Activated CD4-positive, CD25-positive, alpha-beta regulatory T cell treated with anti-CD3 and anti-CD28 coated beads, Interleukin-2, amount 50 U/mL, for 16 hours (primary cell): ENCODE data around the gene GMPPB.

Source experiments
- DNase-seq: peaks from one replicate; pipeline ENCODE4 v3.0.0-alpha.2; 2020; ENCODE audit warnings: low read depth, low spot score

The GMPPB gene

DNA sequence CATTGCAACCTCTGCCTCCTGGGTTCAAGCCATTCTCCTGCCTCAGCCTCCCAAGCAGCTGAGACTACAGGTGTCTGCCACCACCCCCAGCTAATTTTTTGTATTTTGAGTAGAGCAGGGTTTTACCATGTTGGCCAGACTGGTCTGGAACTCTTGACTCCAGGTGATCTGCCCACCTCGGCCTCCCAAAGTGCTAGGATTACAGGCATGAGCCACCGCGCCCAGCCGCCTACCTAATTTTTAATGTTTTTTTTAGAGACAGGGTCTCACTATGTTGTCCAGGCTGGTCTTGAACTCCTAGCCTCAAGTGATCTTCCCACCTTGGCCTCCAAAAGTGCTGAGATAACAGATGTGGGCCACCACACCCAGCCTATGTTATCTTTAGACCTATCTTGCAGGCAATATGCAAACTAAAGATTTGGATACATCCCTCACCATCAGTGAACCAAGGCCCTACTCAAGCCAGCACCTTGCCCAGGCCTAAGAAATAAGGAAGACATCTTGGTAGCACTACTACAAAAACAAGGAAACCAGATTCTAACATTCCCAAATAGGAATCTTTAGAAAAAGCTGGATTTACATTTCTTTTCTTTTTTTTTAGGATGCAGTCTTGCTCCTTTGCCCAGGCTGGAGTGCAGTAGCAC lies 6.3 kb upstream of the GMPPB start:
- no peak for DNase-seq

DNA sequence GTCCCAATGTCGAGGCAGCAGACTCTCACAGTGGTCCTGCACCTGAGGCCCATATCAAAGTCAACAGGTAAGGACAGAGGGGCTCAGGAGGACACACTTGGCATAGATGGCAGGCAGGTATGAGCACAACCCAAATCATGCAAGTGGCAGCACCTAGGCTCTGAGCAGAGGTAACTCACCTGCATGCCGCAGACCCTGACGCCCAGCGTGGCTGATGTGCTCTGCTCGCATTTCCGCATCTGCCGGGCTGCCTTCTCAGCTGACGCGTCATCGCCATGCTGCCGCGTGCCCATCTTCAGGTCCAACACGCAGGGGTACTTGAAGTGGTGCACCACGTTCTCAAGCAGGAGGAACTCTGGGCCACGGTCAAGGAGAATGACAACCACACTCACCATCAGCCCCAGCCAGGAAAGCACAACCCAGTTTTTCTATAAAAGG lies 4.2 kb upstream of the GMPPB start:
- no peak for DNase-seq

DNA sequence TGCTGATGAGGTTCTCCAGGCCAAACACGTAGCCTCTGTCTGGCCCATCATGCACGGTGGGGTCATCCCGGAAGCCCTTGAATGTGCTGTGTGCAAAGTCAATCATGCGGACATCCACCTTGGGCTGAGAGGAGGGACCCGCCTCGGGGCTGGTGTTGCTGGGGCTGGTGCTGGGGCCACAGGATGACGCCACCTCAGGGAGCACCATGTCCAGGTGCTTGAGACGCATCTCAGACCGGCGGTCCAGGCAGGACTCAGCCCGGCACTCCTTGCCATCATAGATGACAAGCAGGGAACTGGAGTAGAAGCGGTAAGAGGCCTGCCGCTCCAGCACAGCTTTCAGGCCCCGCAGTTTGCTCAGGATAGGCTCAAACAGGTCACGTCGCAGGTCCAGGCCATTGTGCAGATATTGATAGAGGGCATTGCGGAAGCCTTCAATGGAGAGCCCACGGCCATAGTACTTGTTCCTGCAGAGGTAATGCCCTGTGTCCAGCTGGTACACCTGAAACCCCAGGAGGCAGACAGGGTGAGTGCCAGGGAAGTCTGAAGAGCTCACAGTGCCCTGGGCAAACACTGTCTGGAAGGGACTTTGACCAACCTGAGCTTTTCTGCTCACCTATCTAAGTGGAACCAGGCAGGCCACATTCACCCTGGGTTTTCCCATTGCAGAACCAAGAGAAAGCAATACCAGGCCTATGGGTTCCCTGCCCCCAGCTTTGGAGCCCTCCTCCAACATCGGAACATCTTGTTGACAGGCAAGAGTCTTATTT lies 3.6 kb upstream of the GMPPB start:
- no peak for DNase-seq

DNA sequence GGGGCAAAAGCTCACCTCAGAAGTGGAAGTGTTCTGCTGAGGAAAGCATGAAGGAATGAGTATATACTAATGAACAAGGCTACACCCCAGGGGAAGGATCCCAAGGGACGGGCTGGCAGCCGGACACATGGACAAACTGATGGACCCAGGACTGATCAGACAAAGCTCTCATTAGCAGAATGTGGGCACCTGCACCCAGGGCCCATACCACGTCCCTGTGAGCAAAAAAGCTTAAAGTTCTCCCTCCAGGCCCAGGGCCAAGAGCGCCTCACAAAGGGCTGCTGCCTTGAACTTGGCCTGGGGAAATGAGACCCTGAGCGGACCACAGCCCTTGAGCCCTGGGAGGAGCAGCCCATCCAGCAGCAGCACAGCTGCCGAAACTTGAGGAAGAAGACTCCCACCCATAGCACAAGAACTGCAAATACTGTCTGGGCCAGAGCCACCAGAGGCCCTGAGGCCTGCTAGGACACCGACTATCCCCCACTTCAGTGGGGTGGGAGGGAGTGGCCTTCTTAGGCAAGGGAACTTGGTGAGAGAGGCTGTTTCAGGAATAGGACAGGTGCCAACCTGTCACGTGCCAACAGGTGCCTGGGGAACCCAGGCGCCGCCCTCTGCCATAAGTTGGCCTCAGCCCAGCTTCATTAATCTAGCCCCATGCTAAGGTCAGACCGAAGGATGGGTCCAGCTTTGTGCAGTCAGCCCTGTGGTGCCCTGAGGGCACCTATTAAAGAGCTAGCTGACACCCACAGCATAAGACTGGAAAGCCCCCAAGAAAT lies 2.3 kb upstream of the GMPPB start:
- no peak for DNase-seq

DNA sequence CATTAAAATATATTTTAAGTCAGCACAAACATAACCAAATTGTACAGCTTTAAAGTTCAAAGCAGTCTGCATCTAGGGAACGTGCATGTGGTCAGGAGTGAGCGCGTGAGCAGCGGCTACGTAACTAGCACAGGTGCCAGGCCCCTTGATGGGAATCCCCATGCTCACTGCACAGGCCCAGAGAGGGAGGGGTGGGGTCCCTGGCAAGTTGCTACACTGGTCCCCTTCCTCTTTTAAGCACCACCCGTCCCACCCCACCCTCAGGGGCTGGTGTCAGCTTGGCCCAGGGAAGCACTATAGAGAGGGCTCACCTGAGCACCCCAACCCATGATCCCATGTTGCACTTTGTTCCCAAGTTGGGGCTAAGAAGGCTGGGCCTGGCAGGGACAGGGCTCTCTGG lies 835 bp upstream of the GMPPB start:
- DNase-seq, result no peak

DNA sequence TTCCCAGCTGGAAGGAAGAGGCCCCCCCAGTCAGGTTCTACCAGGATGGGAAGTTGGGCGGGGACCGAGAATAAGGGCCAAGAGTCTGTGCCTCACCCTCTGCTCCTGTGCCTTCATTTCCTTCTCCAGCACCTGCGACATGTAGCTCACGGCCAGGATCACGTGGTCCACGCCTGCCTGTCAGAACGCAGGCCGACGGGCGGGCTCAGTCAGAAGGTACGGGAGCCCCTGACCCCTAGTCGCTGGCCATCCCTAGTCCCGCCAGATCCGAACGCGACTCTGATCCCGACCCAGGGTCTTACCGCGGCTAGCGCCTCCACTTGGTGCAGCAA lies 489 bp downstream of the GMPPB start:
- DNase-seq, result no peak

DNA sequence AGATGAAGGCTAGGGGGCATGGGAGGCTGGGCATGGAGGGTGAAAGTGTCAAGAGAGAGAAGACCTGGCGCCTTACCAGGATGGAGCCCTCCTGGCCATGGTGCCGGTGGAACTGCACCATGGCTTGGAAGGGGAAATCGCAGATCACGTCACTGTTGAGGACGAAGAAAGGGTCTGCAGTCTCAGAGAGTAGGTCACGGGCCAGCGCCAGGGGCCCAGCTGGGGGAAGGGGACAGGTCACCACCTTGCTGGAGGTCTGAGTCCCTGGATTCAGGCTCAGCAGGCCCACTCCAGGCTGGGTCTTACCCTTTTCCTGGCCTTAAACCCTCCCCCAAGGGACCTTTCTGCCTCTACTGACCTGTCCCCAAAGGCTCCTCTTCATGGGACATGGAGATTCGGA lies 855 bp downstream of the GMPPB start:
- DNase-seq, result no peak

DNA sequence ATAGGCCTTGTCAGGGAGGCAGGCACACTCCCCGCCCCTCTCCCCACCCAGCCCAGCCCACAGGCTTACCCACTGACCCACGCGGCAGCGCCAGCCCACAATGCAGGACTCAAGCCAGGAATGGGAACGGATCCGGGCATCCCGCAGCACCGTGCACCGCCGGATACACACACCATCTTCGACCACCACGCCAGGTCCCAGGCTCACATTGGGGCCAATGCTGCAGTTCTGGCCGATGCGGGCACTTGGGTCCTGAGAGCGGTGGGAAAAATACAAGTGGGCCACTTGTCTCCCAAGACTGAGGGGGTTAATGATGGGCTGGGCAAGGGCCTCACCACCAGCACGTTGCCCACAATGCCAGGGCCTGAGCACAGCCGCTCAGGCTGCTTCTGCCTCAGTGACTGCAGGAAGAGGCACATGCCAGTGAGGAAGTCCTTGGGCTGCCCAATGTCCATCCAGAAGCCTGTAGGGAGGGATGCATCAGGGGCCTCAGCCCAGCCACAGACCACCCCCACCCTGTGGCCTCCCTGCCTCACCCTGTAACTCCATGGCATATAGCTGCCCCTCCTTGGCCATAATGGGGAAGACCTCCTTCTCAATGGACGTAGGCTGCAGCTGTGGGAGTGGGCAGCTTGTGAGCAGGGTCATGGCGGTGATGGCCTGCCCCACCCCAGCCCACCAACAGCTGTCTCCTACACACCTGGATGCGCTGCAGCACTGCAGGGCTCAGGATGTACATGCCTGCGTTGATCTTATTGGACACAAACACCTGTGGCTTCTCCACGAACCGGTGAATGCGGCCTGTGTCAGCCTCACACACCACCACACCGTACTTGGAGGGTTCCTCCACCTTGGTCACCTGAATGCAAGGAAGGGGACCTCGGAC lies 1.6 kb downstream of the GMPPB start:
- DNase-seq, result no peak

DNA sequence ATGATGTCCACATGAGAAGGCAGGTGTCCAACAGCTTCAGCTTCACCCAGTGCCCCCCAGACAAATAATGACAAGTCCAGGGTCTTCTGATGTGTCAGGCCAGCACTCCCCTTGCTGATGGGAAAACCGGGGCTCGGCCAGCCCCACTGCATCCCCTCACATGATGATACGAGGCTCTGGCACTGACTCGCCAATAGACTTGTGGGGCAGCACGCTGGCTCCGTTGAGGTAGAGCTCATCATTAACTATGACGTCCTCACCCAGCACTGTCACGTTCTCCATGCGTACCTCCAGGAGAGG lies 2.2 kb downstream of the GMPPB start:
- DNase-seq, result no peak

DNA sequence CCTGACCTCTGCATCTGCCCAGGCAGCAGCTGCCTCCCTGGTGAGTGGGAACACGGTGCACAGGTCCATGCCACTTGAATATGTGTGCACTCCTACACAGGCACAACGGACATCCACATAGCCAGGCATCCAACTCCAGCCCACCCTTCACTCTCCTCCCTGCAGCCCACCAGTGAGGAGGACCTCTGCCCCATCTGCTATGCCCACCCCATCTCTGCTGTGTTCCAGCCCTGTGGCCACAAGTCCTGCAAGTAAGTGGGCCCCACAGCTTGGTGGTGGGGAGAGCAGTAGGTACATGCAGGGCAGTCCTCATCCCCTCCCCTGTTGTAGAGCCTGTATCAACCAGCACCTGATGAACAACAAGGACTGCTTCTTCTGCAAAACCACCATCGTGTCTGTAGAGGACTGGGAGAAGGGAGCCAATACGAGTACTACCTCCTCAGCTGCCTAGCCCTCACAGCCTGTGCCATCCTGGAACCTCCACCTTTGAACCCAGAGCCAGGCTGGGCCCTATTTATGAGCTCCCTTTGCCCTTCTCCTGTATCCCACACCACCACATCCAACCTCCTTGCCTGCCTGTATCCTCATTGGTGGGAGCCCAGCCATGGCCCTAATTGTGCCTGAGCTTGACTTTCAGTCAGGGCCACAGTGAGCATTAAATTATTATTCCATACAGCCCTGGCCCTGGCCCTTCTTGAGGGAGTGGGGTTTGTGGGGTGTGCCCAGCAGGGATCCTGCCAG lies 2.7 kb downstream of the GMPPB start:
- DNase-seq, result no peak

DNA sequence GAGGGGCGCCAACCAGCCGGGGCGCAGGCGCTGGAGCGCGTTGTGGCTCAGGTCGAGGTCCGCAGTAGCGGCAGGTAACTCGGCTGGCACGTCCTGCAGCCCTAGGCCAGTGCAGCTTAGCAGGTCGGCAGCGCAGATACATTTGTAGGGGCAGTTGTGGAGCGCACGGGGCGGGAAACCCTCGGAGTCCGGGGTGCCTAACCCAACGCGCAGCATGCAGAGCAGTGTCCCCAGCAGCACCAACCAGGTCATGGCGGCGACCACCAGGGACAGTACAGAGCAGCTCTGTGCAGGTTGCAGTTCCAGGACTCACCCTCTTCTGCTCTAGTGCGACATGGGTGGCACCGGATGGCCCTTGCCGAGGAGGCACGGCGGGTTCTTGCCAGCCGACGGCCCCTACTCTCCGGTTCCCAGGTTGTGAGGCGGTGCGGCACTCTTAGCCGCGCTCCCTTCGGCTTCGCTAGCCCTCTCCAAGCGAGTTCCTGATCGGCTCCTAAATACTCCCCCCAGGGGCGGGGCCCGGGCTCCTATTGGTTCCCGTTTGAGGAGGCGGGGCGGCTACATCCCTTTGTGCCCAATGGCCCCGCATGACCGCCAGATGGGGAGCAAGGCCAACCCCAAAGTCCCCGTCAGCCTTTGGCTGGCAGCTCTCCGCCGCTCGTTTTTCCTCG lies 4.4 kb downstream of the GMPPB start, which contains the start of gene AMIGO3:
AMIGO3 (minus strand) TSS at position 471 of the 671 bp plus-strand sequence; CDS start at position 252, 219 bp downstream.
- DNase-seq, result peak; percentile 82

DNA sequence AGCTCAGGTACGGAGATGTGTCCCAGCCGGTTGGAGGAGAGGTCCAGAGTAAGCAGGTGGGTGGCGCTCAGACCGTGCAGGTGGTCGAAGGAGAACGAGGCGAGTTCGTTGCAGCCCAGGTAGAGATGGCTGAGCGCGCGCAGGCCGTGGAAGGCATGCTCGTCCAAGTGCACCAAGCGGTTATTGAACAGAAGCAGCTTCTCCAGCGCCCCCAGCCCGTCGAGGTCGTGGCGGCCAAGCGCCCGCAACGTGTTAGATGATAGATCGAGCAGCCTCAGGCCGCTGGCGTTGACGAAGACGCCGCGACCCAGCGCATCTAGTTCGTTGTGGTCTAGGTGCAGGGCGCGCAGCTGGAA lies 4.9 kb downstream of the GMPPB start:
- no peak for DNase-seq

DNA sequence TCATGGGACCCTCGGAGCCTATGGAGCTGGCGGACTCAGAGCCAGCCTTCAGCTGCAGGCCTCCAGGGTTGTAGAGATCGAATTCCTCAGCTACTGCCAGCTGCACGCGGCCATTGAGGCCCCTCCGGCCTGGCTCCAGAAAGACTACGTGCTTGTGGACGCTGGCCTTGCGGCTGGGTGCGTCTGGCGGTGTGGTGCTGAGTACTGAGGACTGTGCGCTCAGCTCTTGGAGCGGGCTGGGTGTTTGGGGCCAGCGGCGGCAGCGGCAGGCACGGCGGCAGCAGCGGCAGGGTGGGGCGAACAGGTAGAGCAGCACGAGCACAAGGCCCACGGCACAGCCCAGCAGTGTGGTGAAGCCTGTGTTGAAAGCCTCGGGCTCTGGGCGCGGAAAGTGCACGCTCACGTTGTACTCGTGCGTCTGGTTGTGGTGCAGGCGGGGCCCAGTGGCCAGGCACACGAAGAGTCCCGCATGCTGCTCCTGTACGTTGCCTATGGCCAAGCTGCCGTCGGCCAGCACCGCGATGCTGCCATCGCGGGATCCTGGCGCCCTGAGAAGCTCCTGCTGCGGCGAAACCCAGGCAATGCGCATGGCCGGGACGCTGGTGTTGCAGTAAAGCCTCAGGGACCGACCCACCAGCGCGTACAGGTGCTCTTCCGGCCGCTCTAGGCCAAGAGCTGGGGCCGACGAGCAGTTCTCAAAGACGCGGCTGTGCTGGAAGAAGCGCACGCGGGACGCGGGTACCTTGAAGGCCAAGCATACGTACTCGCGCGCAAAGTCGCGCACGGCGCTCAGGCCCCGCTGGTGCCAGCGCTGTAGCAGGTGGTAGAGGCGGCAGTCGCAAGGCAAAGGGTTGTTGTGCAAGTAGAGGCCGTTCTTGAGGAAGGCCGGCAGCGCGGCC lies 5.5 kb downstream of the GMPPB start:
- DNase-seq, result no peak

DNA sequence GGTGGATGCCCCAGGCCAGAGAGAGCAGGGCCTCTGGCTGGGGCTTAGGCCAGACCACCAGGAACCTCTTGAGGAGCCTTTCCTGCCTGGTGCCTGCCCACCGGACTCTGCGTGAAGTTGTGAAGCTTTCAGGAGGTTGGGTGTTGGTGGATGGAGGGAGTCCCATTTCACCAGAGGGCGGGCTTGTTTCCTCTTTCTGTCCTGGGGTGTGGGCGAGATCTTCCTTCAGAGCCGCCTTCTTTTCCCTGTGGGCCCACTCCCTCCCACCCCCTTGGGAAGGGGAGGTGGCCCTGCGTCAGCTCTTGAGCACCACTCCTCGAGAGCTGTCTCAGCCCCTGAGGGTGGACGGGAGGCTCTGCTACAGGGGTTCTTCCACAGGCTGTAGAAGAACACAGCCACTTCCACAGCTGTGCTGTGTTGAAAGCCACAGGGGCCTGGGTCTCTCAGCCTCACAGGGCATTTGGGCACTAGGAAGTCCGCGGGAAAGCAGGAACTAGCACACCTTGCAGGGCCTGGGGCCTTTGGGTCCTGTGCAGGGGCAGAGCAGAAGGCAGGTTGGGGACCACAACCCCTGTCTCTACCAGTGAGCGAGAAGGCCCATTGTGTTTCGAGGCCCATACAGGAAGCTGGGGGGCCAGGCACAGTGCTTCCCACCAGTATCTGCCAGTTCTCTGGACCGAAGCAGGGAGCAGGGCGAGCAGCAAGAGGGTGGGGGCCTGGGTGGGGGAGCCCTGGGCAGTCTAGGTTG lies 6.4 kb downstream of the GMPPB start:
- DNase-seq, result no peak

DNA sequence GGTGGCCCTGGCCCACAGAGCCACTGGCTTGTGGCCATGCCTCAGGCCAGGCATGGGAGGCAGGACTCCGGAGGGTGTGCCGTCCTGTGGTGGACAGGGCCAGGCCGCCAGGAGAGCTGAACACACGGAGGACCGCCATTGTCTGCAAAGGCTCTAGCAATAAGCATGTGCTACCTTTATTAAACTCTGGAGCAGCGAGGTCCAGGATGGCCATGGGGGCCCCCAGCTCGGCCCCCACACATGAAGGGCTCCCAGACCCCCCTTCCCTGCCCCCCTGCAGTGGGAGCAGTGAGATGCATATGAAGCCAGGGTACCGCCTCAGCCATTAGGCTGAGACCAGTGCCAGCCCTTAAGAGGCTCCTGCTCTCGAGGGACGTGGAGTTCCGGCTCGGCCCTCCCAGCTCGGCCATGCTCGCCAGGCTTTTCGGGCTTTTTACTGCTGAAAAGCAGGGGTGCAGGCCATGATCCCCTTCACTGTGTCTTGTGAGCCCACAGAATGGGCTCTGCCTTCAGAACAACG lies 7.0 kb downstream of the GMPPB start:
- no peak for DNase-seq

DNA sequence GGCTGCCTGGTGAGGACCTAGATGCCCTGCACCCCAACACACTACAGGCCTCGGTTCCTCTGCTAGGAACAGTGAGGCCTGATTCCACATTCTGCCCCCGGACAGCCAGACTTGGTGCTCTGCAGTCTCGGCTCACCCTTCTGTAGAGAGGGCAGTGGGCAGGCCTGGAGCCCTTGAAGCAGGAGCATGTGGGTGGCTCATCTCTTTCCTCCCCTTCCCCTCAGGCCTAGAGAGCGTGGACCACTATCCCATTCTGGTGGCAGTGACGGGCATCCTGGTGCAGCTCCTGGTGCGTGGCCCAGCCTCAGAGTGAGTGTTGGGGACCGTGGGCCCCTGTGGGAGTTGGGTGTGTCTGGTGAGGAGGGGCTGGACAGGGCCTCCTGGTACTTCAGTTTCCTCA lies 7.6 kb downstream of the GMPPB start:
- no peak for DNase-seq

DNA sequence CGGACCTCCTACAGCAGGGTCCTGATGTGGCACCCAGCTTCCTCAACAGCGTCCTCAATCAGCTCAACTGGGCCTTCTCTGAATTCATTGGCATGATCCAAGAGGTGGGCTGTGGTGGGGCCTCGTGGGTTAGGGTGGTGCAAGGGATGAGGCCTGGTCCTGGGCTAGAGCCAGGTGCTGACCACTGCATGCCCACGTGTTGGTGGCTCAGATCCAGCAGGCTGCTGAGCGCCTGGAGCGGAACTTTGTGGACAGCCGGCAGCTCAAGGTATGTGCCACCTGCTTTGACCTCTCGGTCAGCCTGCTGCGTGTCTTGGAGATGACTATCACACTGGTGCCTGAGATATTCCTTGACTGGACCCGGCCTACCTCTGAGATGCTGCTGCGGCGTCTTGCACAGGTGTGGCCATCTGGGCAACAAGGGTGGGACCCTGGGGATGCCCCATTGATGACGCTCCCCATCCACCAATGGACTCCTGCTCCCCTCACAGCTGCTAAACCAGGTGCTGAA lies 8.1 kb downstream of the GMPPB start:
- no peak for DNase-seq

DNA sequence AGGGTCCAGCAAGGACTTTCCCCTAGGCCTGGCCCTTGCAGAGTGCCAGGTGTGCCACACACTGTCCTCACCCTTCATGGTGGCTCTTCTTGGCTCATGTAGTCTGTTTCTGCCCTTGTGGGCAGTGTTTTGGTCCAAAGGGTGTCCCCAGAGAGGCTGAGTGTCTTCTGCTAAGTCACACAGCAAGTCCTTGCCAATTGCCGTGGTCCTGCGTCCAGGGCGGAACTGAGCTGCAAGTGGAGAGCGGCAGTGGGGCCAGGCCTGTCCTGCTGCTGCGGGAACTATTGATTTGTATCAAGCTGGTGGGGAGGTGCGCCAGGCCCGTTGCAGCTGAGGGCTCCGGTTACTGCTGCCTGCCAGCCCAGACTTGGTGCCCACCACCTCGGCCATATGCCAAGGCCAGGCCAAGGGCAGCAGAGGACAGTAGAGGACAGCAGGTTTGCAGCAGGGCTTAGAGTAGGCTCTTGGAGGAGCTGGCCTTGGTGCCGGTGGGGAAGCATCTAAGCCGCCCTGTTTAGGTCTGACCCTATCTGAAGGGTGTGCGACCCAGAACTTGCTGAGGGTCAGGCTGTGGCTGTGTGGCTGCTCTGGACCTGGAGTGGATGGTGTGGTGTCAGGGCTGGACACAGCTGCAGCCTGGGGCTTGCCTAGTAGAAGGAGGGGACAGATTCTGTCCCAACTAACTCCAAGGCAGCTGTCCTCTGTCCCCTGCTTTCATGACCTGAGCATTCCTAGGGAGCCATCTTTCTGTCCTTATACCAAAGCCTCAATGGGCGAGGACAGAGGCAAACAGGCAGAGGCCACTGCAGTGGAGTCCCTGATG lies 8.8 kb downstream of the GMPPB start:
- DNase-seq, result no peak
